ENCODE measurements around the gene DHX29. TPM values are rescaled to one million over a fixed set of nuclear protein-coding genes. Genes with fewer than 3 reads are reported as not detected.
A peak's percentile ranks its signal among the peaks of the same experiment; 100 is the strongest.
"Not testable (repeated sequence)": the region's sequence is repeated elsewhere in the genome, so short reads cannot be mapped to it uniquely, and the experiment has no call there.

The DHX29 gene
- polyA plus RNA-seq, 1 donor from 2014 or later, result 16.0 TPM

GRCh38 chr5:55327281-55327680, 19.8 kb upstream of the DHX29 start:
- H3K9me3 Mint-ChIP-seq, result no peaks in the 10 kb centered on the region
- H3K27me3 Mint-ChIP-seq, result no peaks in the 10 kb centered on the region
- peaks cover 5% of the 10 kb centered on the region for H3K36me3 Mint-ChIP-seq
- H3K4me1 Mint-ChIP-seq, result peaks cover 10 to 12% (median 11%) of the 10 kb centered on the region in 3 donors
- no peak overlapping the region for H3K4me3 Mint-ChIP-seq
- no peak overlapping the region for H3K27ac Mint-ChIP-seq

GRCh38 chr5:55325621-55326020, 18.1 kb upstream of the DHX29 start:
- no peak overlapping the region for H3K27ac Mint-ChIP-seq
- no peaks in the 10 kb centered on the region for H3K9me3 Mint-ChIP-seq
- no peaks in the 10 kb centered on the region for H3K27me3 Mint-ChIP-seq
- peaks cover 5% of the 10 kb centered on the region for H3K36me3 Mint-ChIP-seq
- peaks cover 10 to 16% (median 10%) of the 10 kb centered on the region in 3 donors for H3K4me1 Mint-ChIP-seq
- no peak overlapping the region for H3K4me3 Mint-ChIP-seq

- peaks cover 5 to 14% (median 11%) of the 10 kb centered on the region in 3 donors for H3K4me1 Mint-ChIP-seq
- H3K36me3 Mint-ChIP-seq, result no peaks in the 10 kb centered on the region
- H3K27me3 Mint-ChIP-seq, result no peaks in the 10 kb centered on the region
- H3K9me3 Mint-ChIP-seq, result no peaks in the 10 kb centered on the region
- H3K27ac Mint-ChIP-seq, result no peak overlapping the region
- H3K4me3 Mint-ChIP-seq, result no peak overlapping the region
Observed at GRCh38 chr5:55324815-55325418, 17.4 kb upstream of the DHX29 start.

GRCh38 chr5:55324006-55324405, 16.5 kb upstream of the DHX29 start:
- no peak overlapping the region for H3K4me3 Mint-ChIP-seq

GRCh38 chr5:55320571-55320970, 13.1 kb upstream of the DHX29 start:
- Mint-ChIP-seq H3K4me1 (peaks cover 21 to 36% (median 31%) of the 10 kb centered on the region in 3 donors), H3K27ac (no peak overlapping the region), H3K9me3 (peaks cover 0 to 2% (median 0%) of the 10 kb centered on the region in 3 donors), H3K4me3 (no peak overlapping the region), H3K27me3 (no peaks in the 10 kb centered on the region), H3K36me3 (peaks cover 15% of the 10 kb centered on the region)

More at GRCh38 chr5:55324006-55324405, 16.5 kb upstream of the DHX29 start:
- Mint-ChIP-seq H3K4me1 (peaks cover 7 to 13% (median 12%) of the 10 kb centered on the region in 3 donors), H3K27me3 (no peaks in the 10 kb centered on the region), H3K9me3 (no peaks in the 10 kb centered on the region), H3K36me3 (no peaks in the 10 kb centered on the region), H3K27ac (no peak overlapping the region)

GRCh38 chr5:55319491-55319890, 12.0 kb upstream of the DHX29 start:
- Mint-ChIP-seq H3K36me3 (peaks cover 15% of the 10 kb centered on the region), H3K9me3 (peaks cover 0 to 2% (median 0%) of the 10 kb centered on the region in 3 donors), H3K4me1 (peaks cover 26 to 38% (median 34%) of the 10 kb centered on the region in 3 donors), H3K4me3 (no peak overlapping the region), H3K27ac (peak overlapping the region in 1 of 3 donors; percentile 33), H3K27me3 (no peaks in the 10 kb centered on the region)

- H3K9me3 Mint-ChIP-seq, H3K27me3 Mint-ChIP-seq, H3K4me3 Mint-ChIP-seq, H3K27ac Mint-ChIP-seq: not testable (repeated sequence)
- Mint-ChIP-seq H3K36me3 (peaks cover 15% of the 10 kb centered on the region), H3K4me1 (peaks cover 34 to 44% (median 42%) of the 10 kb centered on the region in 3 donors)
Observed at GRCh38 chr5:55318237-55318636, 10.7 kb upstream of the DHX29 start.

- H3K36me3 Mint-ChIP-seq, result peaks cover 15% of the 10 kb centered on the region
- H3K27ac Mint-ChIP-seq, result peak overlapping the region in 1 of 3 donors; percentile 79
- H3K27me3 Mint-ChIP-seq, result no peaks in the 10 kb centered on the region
- peaks cover 39 to 50% (median 46%) of the 10 kb centered on the region in 3 donors for H3K4me1 Mint-ChIP-seq
- H3K4me3 Mint-ChIP-seq, result no peak overlapping the region
- H3K9me3 Mint-ChIP-seq, result peaks cover 0 to 2% (median 0%) of the 10 kb centered on the region in 3 donors
Observed at GRCh38 chr5:55316837-55317236, 9.3 kb upstream of the DHX29 start.

- peaks cover 42 to 53% (median 51%) of the 10 kb centered on the region in 3 donors for H3K4me1 Mint-ChIP-seq
- peak overlapping the region in 1 of 3 donors; percentile 79 for H3K27ac Mint-ChIP-seq
- H3K36me3 Mint-ChIP-seq, result peaks cover 15% of the 10 kb centered on the region
- no peak overlapping the region for H3K4me3 Mint-ChIP-seq
- H3K27me3 Mint-ChIP-seq, result no peaks in the 10 kb centered on the region
- H3K9me3 Mint-ChIP-seq, result peaks cover 0 to 2% (median 0%) of the 10 kb centered on the region in 3 donors
Observed at GRCh38 chr5:55316289-55316688, 8.8 kb upstream of the DHX29 start.

GRCh38 chr5:55313870-55314617, 6.5 kb upstream of the DHX29 start:
- Mint-ChIP-seq H3K27ac (no peak overlapping the region), H3K4me1 (peaks cover 46 to 53% (median 46%) of the 10 kb centered on the region in 3 donors), H3K4me3 (peak overlapping the region in 1 of 4 donors; percentile 21), H3K36me3 (peaks cover 15% of the 10 kb centered on the region), H3K27me3 (no peaks in the 10 kb centered on the region), H3K9me3 (peaks cover 0 to 2% (median 0%) of the 10 kb centered on the region in 3 donors)

GRCh38 chr5:55308254-55308836, 851 bp upstream of the DHX29 start:
- Mint-ChIP-seq H3K9me3 (no peaks in the 10 kb centered on the region), H3K4me3 (no peak overlapping the region), H3K27ac (no peak overlapping the region), H3K36me3 (peaks cover 3% of the 10 kb centered on the region), H3K4me1 (peaks cover 16 to 30% (median 26%) of the 10 kb centered on the region in 3 donors), H3K27me3 (no peaks in the 10 kb centered on the region)

GRCh38 chr5:55306641-55307382, 682 bp downstream of the DHX29 start:
- H3K9me3 Mint-ChIP-seq, result no peaks in the 10 kb centered on the region
- peaks cover 3% of the 10 kb centered on the region for H3K36me3 Mint-ChIP-seq

GRCh38 chr5:55305345-55305744, 2.1 kb downstream of the DHX29 start:
- H3K27me3 Mint-ChIP-seq, result no peaks in the 10 kb centered on the region
- H3K27ac Mint-ChIP-seq, result no peak overlapping the region
- no peak overlapping the region for H3K4me3 Mint-ChIP-seq
- H3K36me3 Mint-ChIP-seq, result peaks cover 3% of the 10 kb centered on the region
- peaks cover 8 to 15% (median 10%) of the 10 kb centered on the region in 3 donors for H3K4me1 Mint-ChIP-seq
- no peaks in the 10 kb centered on the region for H3K9me3 Mint-ChIP-seq

More at GRCh38 chr5:55306641-55307382, 682 bp downstream of the DHX29 start:
- Mint-ChIP-seq H3K27ac (no peak overlapping the region), H3K27me3 (no peaks in the 10 kb centered on the region), H3K4me1 (peaks cover 15 to 27% (median 21%) of the 10 kb centered on the region in 3 donors), H3K4me3 (no peak overlapping the region)

GRCh38 chr5:55304584-55304983, 2.9 kb downstream of the DHX29 start:
- Mint-ChIP-seq H3K27me3 (no peaks in the 10 kb centered on the region), H3K9me3 (no peaks in the 10 kb centered on the region), H3K36me3 (peaks cover 4% of the 10 kb centered on the region), H3K4me3 (no peak overlapping the region), H3K27ac (no peak overlapping the region), H3K4me1 (peaks cover 8 to 15% (median 11%) of the 10 kb centered on the region in 3 donors)

All from IgD-negative memory B cell (primary cell).